ENCODE data around the gene CPNE4.
A peak's percentile ranks its signal among the peaks of the same experiment; 100 is the strongest.

The CPNE4 gene

GRCh38 chr3:131530843-131531242 is 504.0 kb downstream of the CPNE4 start:
- H3K27ac ChIP-seq (ENCODE audit: low read depth, low read length, severe bottlenecking): no peak overlapping the region
- WGBS, 2 experiments (ENCODE audit: insufficient coverage in 2 of 2): 100% methylated on average over 1 of the region's 1 CpG; no CpG with 5 or more reads in 1 of the 2 experiments
- no peaks in the 10 kb centered on the region for H3K4me1 ChIP-seq (ENCODE audit: control insufficient read depth, insufficient read depth, low read length, poor library complexity, severe bottlenecking)
- H3K9me3 ChIP-seq (ENCODE audit: control insufficient read depth, low read length): no peaks in the 10 kb centered on the region
- H3K36me3 ChIP-seq (ENCODE audit: control insufficient read depth, insufficient read depth, low read length): no peaks in the 10 kb centered on the region
- H3K4me3 ChIP-seq (ENCODE audit: extremely low read depth, insufficient read depth, low read length, poor library complexity, severe bottlenecking): no peak overlapping the region

GRCh38 chr3:131530388-131530787 is 504.4 kb downstream of the CPNE4 start:
- H3K4me1 ChIP-seq (ENCODE audit: control insufficient read depth, insufficient read depth, low read length, poor library complexity, severe bottlenecking): no peaks in the 10 kb centered on the region
- no CpG with 5 or more reads among the region's 1 CpG for WGBS, 2 experiments (ENCODE audit: insufficient coverage in 2 of 2)
- no peaks in the 10 kb centered on the region for H3K36me3 ChIP-seq (ENCODE audit: control insufficient read depth, insufficient read depth, low read length)
- no peaks in the 10 kb centered on the region for H3K9me3 ChIP-seq (ENCODE audit: control insufficient read depth, low read length)
- no peak overlapping the region for H3K4me3 ChIP-seq (ENCODE audit: extremely low read depth, insufficient read depth, low read length, poor library complexity, severe bottlenecking)
- no peak overlapping the region for H3K27ac ChIP-seq (ENCODE audit: low read depth, low read length, severe bottlenecking)

- Histone ChIP-seq H3K9me3 (ENCODE audit: control insufficient read depth, low read length) (no peaks in the 10 kb centered on the region), H3K36me3 (ENCODE audit: control insufficient read depth, insufficient read depth, low read length) (no peaks in the 10 kb centered on the region), H3K4me3 (ENCODE audit: extremely low read depth, insufficient read depth, low read length, poor library complexity, severe bottlenecking) (no peak overlapping the region), H3K27ac (ENCODE audit: low read depth, low read length, severe bottlenecking) (no peak overlapping the region), H3K4me1 (ENCODE audit: control insufficient read depth, insufficient read depth, low read length, poor library complexity, severe bottlenecking) (no peaks in the 10 kb centered on the region)
- 89 to 93% methylated on average over 34 to 37 of the region's 37 CpGs for WGBS, 2 experiments (ENCODE audit: insufficient coverage in 2 of 2)
Observed at GRCh38 chr3:131526801-131527347, 507.9 kb downstream of the CPNE4 start.

- no peak overlapping the region for H3K27ac ChIP-seq (ENCODE audit: low read depth, low read length, severe bottlenecking)
Observed at GRCh38 chr3:131518680-131519079, 516.1 kb downstream of the CPNE4 start.

GRCh38 chr3:131505421-131505820 is 529.4 kb downstream of the CPNE4 start:
- 89% methylated on average over 2 of the region's 4 CpGs for WGBS, 2 experiments (ENCODE audit: insufficient coverage in 2 of 2)
- peaks cover 10% of the 10 kb centered on the region for H3K36me3 ChIP-seq (ENCODE audit: control insufficient read depth, insufficient read depth, low read length)
- peaks cover 5% of the 10 kb centered on the region for H3K4me1 ChIP-seq (ENCODE audit: control insufficient read depth, insufficient read depth, low read length, poor library complexity, severe bottlenecking)
- H3K27ac ChIP-seq (ENCODE audit: low read depth, low read length, severe bottlenecking): no peak overlapping the region
- no peaks in the 10 kb centered on the region for H3K9me3 ChIP-seq (ENCODE audit: control insufficient read depth, low read length)
- no peak overlapping the region for H3K4me3 ChIP-seq (ENCODE audit: extremely low read depth, insufficient read depth, low read length, poor library complexity, severe bottlenecking)

More at GRCh38 chr3:131518680-131519079, 516.1 kb downstream of the CPNE4 start:
- no peak overlapping the region for H3K4me3 ChIP-seq (ENCODE audit: extremely low read depth, insufficient read depth, low read length, poor library complexity, severe bottlenecking)
- WGBS, 2 experiments (ENCODE audit: insufficient coverage in 2 of 2): 89 to 92% methylated on average over 7 of the region's 7 CpGs
- H3K36me3 ChIP-seq (ENCODE audit: control insufficient read depth, insufficient read depth, low read length): no peaks in the 10 kb centered on the region
- H3K4me1 ChIP-seq (ENCODE audit: control insufficient read depth, insufficient read depth, low read length, poor library complexity, severe bottlenecking): no peaks in the 10 kb centered on the region
- no peaks in the 10 kb centered on the region for H3K9me3 ChIP-seq (ENCODE audit: control insufficient read depth, low read length)

- Histone ChIP-seq H3K4me3 (ENCODE audit: extremely low read depth, insufficient read depth, low read length, poor library complexity, severe bottlenecking) (peak overlapping the region; percentile 92), H3K4me1 (ENCODE audit: control insufficient read depth, insufficient read depth, low read length, poor library complexity, severe bottlenecking) (peaks cover 5% of the 10 kb centered on the region), H3K36me3 (ENCODE audit: control insufficient read depth, insufficient read depth, low read length) (peaks cover 29% of the 10 kb centered on the region), H3K9me3 (ENCODE audit: control insufficient read depth, low read length) (no peaks in the 10 kb centered on the region), H3K27ac (ENCODE audit: low read depth, low read length, severe bottlenecking) (no peak overlapping the region)
Observed at GRCh38 chr3:131503320-131503635, 531.5 kb downstream of the CPNE4 start.

GRCh38 chr3:131502530-131503319 is 532.1 kb downstream of the CPNE4 start, which contains the start of gene MRPL3:
MRPL3 (minus strand) TSS chr3:131502971; CDS start chr3:131502821, 150 bp downstream.
- 0% methylated on average over 26 to 30 of the region's 47 CpGs for WGBS, 2 experiments (ENCODE audit: insufficient coverage in 2 of 2)
- Histone ChIP-seq H3K4me1 (ENCODE audit: control insufficient read depth, insufficient read depth, low read length, poor library complexity, severe bottlenecking) (peaks cover 5% of the 10 kb centered on the region), H3K36me3 (ENCODE audit: control insufficient read depth, insufficient read depth, low read length) (peaks cover 35% of the 10 kb centered on the region), H3K27ac (ENCODE audit: low read depth, low read length, severe bottlenecking) (peak within 1 kb of the TSS; percentile 86), H3K9me3 (ENCODE audit: control insufficient read depth, low read length) (no peaks in the 10 kb centered on the region), H3K4me3 (ENCODE audit: extremely low read depth, insufficient read depth, low read length, poor library complexity, severe bottlenecking) (peak within 1 kb of the TSS; percentile 92)

GRCh38 chr3:131501949-131502348 is 532.9 kb downstream of the CPNE4 start:
- Histone ChIP-seq H3K9me3 (ENCODE audit: control insufficient read depth, low read length) (no peaks in the 10 kb centered on the region), H3K4me1 (ENCODE audit: control insufficient read depth, insufficient read depth, low read length, poor library complexity, severe bottlenecking) (peaks cover 5% of the 10 kb centered on the region), H3K27ac (ENCODE audit: low read depth, low read length, severe bottlenecking) (peak overlapping the region; percentile 86), H3K36me3 (ENCODE audit: control insufficient read depth, insufficient read depth, low read length) (peaks cover 42% of the 10 kb centered on the region), H3K4me3 (ENCODE audit: extremely low read depth, insufficient read depth, low read length, poor library complexity, severe bottlenecking) (peak overlapping the region; percentile 92)
- WGBS, 2 experiments (ENCODE audit: insufficient coverage in 2 of 2): 33 to 38% methylated on average over 1 of the region's 2 CpGs

- Histone ChIP-seq H3K9me3 (ENCODE audit: control insufficient read depth, low read length) (no peaks in the 10 kb centered on the region), H3K36me3 (ENCODE audit: control insufficient read depth, insufficient read depth, low read length) (peaks cover 72% of the 10 kb centered on the region), H3K4me1 (ENCODE audit: control insufficient read depth, insufficient read depth, low read length, poor library complexity, severe bottlenecking) (no peaks in the 10 kb centered on the region), H3K27ac (ENCODE audit: low read depth, low read length, severe bottlenecking) (no peak overlapping the region), H3K4me3 (ENCODE audit: extremely low read depth, insufficient read depth, low read length, poor library complexity, severe bottlenecking) (no peak overlapping the region)
- no CpG with 5 or more reads among the region's 1 CpG for WGBS, 2 experiments (ENCODE audit: insufficient coverage in 2 of 2)
Observed at GRCh38 chr3:131494706-131495105, 540.1 kb downstream of the CPNE4 start.

- 94 to 100% methylated on average over 2 of the region's 2 CpGs for WGBS, 2 experiments (ENCODE audit: insufficient coverage in 2 of 2)
- Histone ChIP-seq H3K9me3 (ENCODE audit: control insufficient read depth, low read length) (no peaks in the 10 kb centered on the region), H3K36me3 (ENCODE audit: control insufficient read depth, insufficient read depth, low read length) (peaks cover 62% of the 10 kb centered on the region), H3K4me1 (ENCODE audit: control insufficient read depth, insufficient read depth, low read length, poor library complexity, severe bottlenecking) (no peaks in the 10 kb centered on the region), H3K27ac (ENCODE audit: low read depth, low read length, severe bottlenecking) (no peak overlapping the region), H3K4me3 (ENCODE audit: extremely low read depth, insufficient read depth, low read length, poor library complexity, severe bottlenecking) (no peak overlapping the region)
Observed at GRCh38 chr3:131491775-131492174, 543.0 kb downstream of the CPNE4 start.

- peaks cover 58% of the 10 kb centered on the region for H3K36me3 ChIP-seq (ENCODE audit: control insufficient read depth, insufficient read depth, low read length)
- H3K4me3 ChIP-seq (ENCODE audit: extremely low read depth, insufficient read depth, low read length, poor library complexity, severe bottlenecking): no peak overlapping the region
- no peak overlapping the region for H3K27ac ChIP-seq (ENCODE audit: low read depth, low read length, severe bottlenecking)
- H3K9me3 ChIP-seq (ENCODE audit: control insufficient read depth, low read length): no peaks in the 10 kb centered on the region
- H3K4me1 ChIP-seq (ENCODE audit: control insufficient read depth, insufficient read depth, low read length, poor library complexity, severe bottlenecking): no peaks in the 10 kb centered on the region
- WGBS, 2 experiments (ENCODE audit: insufficient coverage in 2 of 2): 95 to 100% methylated on average over 2 of the region's 2 CpGs
Observed at GRCh38 chr3:131491084-131491483, 543.7 kb downstream of the CPNE4 start.
